Endothelial cell (in vitro differentiated cells): ENCODE data around the gene ALK. TPM values are rescaled to one million over a fixed set of nuclear protein-coding genes. Genes with fewer than 3 reads are reported as not detected.

Source experiments
- DNase-seq: peaks from one replicate; pipeline ENCODE4 v3.0.0; 2021; ENCODE audit warnings: low spot score
- H3K27ac Mint-ChIP-seq: one replicate; pipeline ENCODE4 v1.8.0; 2021; ENCODE audit warnings: mixed read lengths, inconsistent platforms; ENCODE audit not compliant: unreplicated experiment
- H3K27me3 Mint-ChIP-seq: one replicate; pipeline ENCODE4 v1.8.0; 2021; ENCODE audit warnings: mild to moderate bottlenecking, moderate library complexity, mixed read lengths, inconsistent platforms; ENCODE audit not compliant: unreplicated experiment
- H3K36me3 Mint-ChIP-seq: one replicate; pipeline ENCODE4 v1.8.0; 2021; ENCODE audit warnings: mild to moderate bottlenecking, low read depth, mixed read lengths, inconsistent platforms; ENCODE audit not compliant: unreplicated experiment
- H3K4me1 Mint-ChIP-seq: one replicate; pipeline ENCODE4 v1.8.0; 2021; ENCODE audit warnings: mild to moderate bottlenecking, mixed read lengths, inconsistent platforms; ENCODE audit not compliant: unreplicated experiment
- H3K4me3 Mint-ChIP-seq: one replicate; pipeline ENCODE4 v1.8.0; 2021; ENCODE audit warnings: mild to moderate bottlenecking, mixed read lengths, inconsistent platforms; ENCODE audit not compliant: unreplicated experiment
- H3K9me3 Mint-ChIP-seq: one replicate; pipeline ENCODE4 v1.8.0; 2021; ENCODE audit warnings: mixed read lengths, inconsistent platforms; ENCODE audit not compliant: unreplicated experiment
- total RNA-seq: library from RNA; stranded (reverse); fragmentation: NEBNext Ultra II Directional; extraction: Animal tissue kit (Norgen Biotek cat#: 25700); gene quantifications from one replicate; pipeline ENCODE4 v1.2.1, GENCODE V29; 2021; ENCODE audit not compliant: unreplicated experiment
- TF ChIP-seq, protein P1 (sequence below): fragments of 200-600 bp; sonication (generic); IDR thresholded peaks from one replicate; pipeline ENCODE4 v1.5.0; 2021; ENCODE audit warnings: antibody characterized with exemption; ENCODE audit not compliant: unreplicated experiment

ALK gene
- total RNA-seq, 1 donor from 2014 or later: 0.05 TPM

DNA sequence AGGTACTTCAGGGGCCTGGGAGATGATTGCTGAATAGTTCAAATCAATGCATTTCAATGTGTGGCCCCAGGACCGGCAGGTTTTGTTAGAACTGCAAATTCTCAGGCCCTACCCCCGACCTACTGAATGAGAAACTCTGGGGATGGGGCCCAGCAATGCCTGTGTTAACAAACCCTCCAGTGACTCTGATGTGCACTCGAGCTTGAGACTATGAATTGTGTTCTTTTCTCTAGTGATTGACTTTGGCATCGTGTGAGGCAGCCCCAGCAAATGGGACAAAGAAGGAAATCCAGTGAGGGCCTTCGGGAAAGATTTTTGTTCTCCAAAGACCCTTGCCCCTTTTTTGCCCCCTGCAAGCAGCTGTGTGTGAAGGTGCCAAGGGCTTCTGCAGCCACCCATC, 22.4 kb downstream of the ALK start:
- Mint-ChIP-seq H3K27me3 (no peaks in the 10 kb centered on the region), H3K4me3 (no peak overlapping the region), H3K4me1 (no peaks in the 10 kb centered on the region), H3K27ac (no peak overlapping the region), H3K36me3 (no peaks in the 10 kb centered on the region), H3K9me3 (no peaks in the 10 kb centered on the region)
- DNase-seq: no peak
- TF ChIP-seq, protein P1, sequence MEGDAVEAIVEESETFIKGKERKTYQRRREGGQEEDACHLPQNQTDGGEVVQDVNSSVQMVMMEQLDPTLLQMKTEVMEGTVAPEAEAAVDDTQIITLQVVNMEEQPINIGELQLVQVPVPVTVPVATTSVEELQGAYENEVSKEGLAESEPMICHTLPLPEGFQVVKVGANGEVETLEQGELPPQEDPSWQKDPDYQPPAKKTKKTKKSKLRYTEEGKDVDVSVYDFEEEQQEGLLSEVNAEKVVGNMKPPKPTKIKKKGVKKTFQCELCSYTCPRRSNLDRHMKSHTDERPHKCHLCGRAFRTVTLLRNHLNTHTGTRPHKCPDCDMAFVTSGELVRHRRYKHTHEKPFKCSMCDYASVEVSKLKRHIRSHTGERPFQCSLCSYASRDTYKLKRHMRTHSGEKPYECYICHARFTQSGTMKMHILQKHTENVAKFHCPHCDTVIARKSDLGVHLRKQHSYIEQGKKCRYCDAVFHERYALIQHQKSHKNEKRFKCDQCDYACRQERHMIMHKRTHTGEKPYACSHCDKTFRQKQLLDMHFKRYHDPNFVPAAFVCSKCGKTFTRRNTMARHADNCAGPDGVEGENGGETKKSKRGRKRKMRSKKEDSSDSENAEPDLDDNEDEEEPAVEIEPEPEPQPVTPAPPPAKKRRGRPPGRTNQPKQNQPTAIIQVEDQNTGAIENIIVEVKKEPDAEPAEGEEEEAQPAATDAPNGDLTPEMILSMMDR: no peak

DNA sequence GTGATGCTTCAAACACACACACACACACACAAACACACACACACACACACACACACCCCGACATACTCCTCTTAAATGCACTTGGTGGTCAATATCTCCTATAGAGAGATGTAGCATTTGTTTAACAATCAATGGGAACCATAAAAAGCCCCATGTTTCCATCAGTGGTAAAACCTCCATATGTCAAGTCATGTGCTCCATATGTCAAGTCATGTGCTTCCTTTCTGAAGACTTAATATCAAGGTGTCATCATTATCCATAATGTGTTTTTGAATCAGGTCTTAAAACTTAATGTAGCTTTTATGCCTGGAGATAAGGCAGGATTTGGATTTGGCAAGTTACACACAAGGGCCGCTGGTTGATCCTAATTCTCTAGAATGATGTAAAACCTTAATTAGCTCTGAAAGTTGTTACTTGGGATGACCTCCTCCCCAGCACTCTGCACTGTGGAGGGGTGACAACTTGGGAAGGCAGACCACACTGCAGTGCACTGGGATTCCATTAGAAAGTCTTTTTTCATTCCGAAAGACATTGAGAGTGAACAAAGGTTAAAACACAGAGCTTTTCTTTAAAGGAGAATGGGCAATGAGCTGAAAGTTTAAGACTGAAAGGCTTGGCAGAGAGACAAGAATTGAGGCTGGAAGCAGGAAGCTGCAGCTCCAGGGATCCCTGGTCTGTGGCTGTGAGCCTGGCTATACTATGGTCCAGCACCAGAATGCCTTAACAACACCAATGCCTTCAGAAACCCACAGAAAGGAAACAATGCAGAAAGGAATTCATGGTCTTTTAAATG, 26.4 kb downstream of the ALK start:
- no peak for DNase-seq
- TF ChIP-seq, protein P1: no peak
- Mint-ChIP-seq H3K27ac (no peak overlapping the region), H3K27me3 (no peaks in the 10 kb centered on the region), H3K4me1 (no peaks in the 10 kb centered on the region), H3K36me3 (no peaks in the 10 kb centered on the region), H3K9me3 (no peaks in the 10 kb centered on the region), H3K4me3 (no peak overlapping the region)

DNA sequence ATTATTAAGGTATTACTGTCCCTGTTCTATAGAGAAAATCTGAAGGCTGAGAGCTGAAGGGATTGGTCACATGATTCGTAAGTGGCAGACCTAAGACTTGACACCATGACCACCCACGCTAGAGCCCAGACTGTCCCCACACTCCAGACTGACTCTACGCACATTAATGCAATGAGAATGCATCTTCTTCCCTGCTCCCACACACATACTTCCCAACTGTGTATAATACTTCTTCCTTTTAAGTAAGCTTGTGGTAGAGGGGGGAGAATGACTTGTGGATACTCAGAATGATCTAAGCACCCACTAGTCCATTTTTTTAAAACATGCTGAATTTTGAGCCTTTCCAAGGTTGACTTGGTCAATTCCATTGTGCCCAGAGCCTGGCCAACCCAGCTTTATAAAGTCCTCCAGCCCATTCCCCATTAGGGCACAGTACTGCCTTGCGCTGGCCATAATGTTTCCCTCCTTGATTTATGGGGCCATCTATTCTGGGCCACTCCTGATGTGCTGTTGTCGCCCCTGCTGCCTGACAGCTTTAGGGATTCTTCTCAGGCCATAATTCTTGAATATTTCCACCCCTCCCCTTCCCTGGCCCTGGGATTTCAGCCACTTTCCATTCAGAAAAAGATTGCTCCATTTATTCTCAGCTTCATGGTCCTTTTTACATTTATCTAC, 28.7 kb downstream of the ALK start:
- H3K9me3 Mint-ChIP-seq: no peaks in the 10 kb centered on the region
- no peaks in the 10 kb centered on the region for H3K27me3 Mint-ChIP-seq
- no peak overlapping the region for H3K4me3 Mint-ChIP-seq

DNA sequence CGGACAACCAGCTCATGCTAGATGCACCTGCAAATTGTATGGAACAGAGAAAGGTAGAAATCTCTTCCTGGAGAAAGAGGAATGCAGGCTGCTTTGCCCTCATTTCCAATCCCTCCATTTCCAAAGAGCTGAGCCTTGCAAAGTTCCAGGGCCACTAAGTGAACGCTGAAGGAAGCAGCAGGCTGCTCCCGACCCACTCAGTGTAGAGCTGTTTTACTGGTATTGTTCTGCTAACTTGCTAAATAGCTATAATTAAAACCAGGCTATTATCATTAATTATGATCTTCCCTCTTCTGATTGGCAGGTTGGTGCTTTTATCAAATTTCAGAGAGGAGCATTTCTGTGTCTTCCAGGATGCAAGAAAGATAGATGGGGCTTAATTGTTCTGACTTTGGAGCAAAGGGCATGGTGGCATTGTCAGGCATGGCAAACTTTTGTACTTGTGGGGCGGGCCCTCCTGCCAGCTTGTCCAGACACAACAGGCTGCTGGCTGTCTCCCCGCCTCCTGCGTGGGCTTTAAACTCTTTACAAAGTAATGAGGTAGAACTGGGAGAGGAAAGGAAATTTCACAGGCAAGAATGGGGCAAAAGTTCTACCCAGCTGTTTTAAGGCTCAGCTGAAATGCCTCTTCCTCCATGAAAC, 40.2 kb downstream of the ALK start:
- no peaks in the 10 kb centered on the region for H3K9me3 Mint-ChIP-seq
- H3K27ac Mint-ChIP-seq: no peak overlapping the region
- no peaks in the 10 kb centered on the region for H3K27me3 Mint-ChIP-seq
- TF ChIP-seq, protein P1: no peak
- DNase-seq: no peak
- no peak overlapping the region for H3K4me3 Mint-ChIP-seq
- no peaks in the 10 kb centered on the region for H3K36me3 Mint-ChIP-seq
- H3K4me1 Mint-ChIP-seq: peaks cover 5% of the 10 kb centered on the region

More for the DNA sequence above, 28.7 kb downstream of the ALK start:
- no peak for DNase-seq
- Mint-ChIP-seq H3K27ac (no peak overlapping the region), H3K36me3 (no peaks in the 10 kb centered on the region), H3K4me1 (no peaks in the 10 kb centered on the region)
- TF ChIP-seq, protein P1: no peak
